T-helper 2 cell treated with Interferon-gamma antibody and Interleukin-4, amounts not matched to agents 5 μg/mL and 100 μg/mL, for 36 hours (primary cell): Measurements from ENCODE around the gene PLEK.

Experiments
- DNase-seq: peaks from one replicate; pipeline ENCODE4 v3.0.0; 2021; ENCODE audit warnings: low spot score
- H3K27ac Mint-ChIP-seq: one replicate; pipeline ENCODE4 v1.8.0; 2021; ENCODE audit warnings: mild to moderate bottlenecking, mixed read lengths
- H3K27me3 Mint-ChIP-seq: one replicate; pipeline ENCODE4 v1.8.0; 2021; ENCODE audit warnings: low read depth, mixed read lengths
- H3K36me3 Mint-ChIP-seq: one replicate; pipeline ENCODE4 v1.8.0; 2021; ENCODE audit warnings: low read depth, mixed read lengths
- H3K4me1 Mint-ChIP-seq: one replicate; pipeline ENCODE4 v1.8.0; 2021; ENCODE audit warnings: low read depth, mixed read lengths
- H3K4me3 Mint-ChIP-seq: one replicate; pipeline ENCODE4 v1.8.0; 2022; ENCODE audit warnings: mild to moderate bottlenecking, moderate library complexity, mixed read lengths
- H3K9me3 Mint-ChIP-seq: one replicate; pipeline ENCODE4 v1.8.0; 2021; ENCODE audit warnings: mixed read lengths

Gene PLEK

GRCh38 chr2:68365087-68365486, at the start of gene PLEK:
Gene PLEK (plus strand): TSS chr2:68365282. CDS start chr2:68365352, 70 bp downstream.
- Mint-ChIP-seq H3K4me3 (no peak within 1 kb of the TSS), H3K9me3 (peaks cover 7% of the 10 kb centered on the region), H3K36me3 (peaks cover 2% of the 10 kb centered on the region), H3K27ac (no peak within 1 kb of the TSS), H3K4me1 (peaks cover 11% of the 10 kb centered on the region), H3K27me3 (peaks cover 23% of the 10 kb centered on the region)
- no peak for DNase-seq

GRCh38 chr2:68316111-68316510, 49.0 kb upstream of the PLEK start:
- H3K36me3 Mint-ChIP-seq = no peaks in the 10 kb centered on the region
- H3K4me3 Mint-ChIP-seq = no peak overlapping the region
- no peaks in the 10 kb centered on the region for H3K9me3 Mint-ChIP-seq
- H3K4me1 Mint-ChIP-seq = peaks cover 2% of the 10 kb centered on the region
- peaks cover 61% of the 10 kb centered on the region for H3K27me3 Mint-ChIP-seq
- no peak for DNase-seq
- no peak overlapping the region for H3K27ac Mint-ChIP-seq

- Mint-ChIP-seq H3K4me1 (peaks cover 2% of the 10 kb centered on the region), H3K27ac (no peak overlapping the region)
- no peak for DNase-seq
Measured at GRCh38 chr2:68317971-68318913, 46.8 kb upstream of the PLEK start.

GRCh38 chr2:68318914-68319397, 46.1 kb upstream of the PLEK start:
- peaks cover 71% of the 10 kb centered on the region for H3K27me3 Mint-ChIP-seq
- no peaks in the 10 kb centered on the region for H3K36me3 Mint-ChIP-seq
- H3K4me3 Mint-ChIP-seq = no peak overlapping the region
- no peaks in the 10 kb centered on the region for H3K9me3 Mint-ChIP-seq
- H3K4me1 Mint-ChIP-seq = peaks cover 2% of the 10 kb centered on the region
- DNase-seq = no peak
- no peak overlapping the region for H3K27ac Mint-ChIP-seq

More at GRCh38 chr2:68317971-68318913, 46.8 kb upstream of the PLEK start:
- Mint-ChIP-seq H3K27me3 (peaks cover 72% of the 10 kb centered on the region), H3K4me3 (no peak overlapping the region), H3K36me3 (no peaks in the 10 kb centered on the region), H3K9me3 (no peaks in the 10 kb centered on the region)

GRCh38 chr2:68319398-68320117, 45.5 kb upstream of the PLEK start, which contains the start of gene CNRIP1:
Gene CNRIP1 (minus strand): TSS chr2:68319949. CDS start chr2:68319400, 549 bp downstream.
- peaks cover 68% of the 10 kb centered on the region for H3K27me3 Mint-ChIP-seq

GRCh38 chr2:68320118-68320641, 44.9 kb upstream of the PLEK start:
- H3K36me3 Mint-ChIP-seq = no peaks in the 10 kb centered on the region
- no peaks in the 10 kb centered on the region for H3K9me3 Mint-ChIP-seq
- H3K4me1 Mint-ChIP-seq = peaks cover 2% of the 10 kb centered on the region
- no peak for DNase-seq
- peak overlapping the region; percentile 52 for H3K4me3 Mint-ChIP-seq
- H3K27ac Mint-ChIP-seq = no peak overlapping the region
- peaks cover 71% of the 10 kb centered on the region for H3K27me3 Mint-ChIP-seq

More at GRCh38 chr2:68319398-68320117, 45.5 kb upstream of the PLEK start, which contains the start of gene CNRIP1:
- H3K36me3 Mint-ChIP-seq = no peaks in the 10 kb centered on the region
- H3K27ac Mint-ChIP-seq = no peak within 1 kb of the TSS
- H3K4me3 Mint-ChIP-seq = peak within 1 kb of the TSS; percentile 52
- no peak for DNase-seq
- H3K9me3 Mint-ChIP-seq = no peaks in the 10 kb centered on the region
- peaks cover 2% of the 10 kb centered on the region for H3K4me1 Mint-ChIP-seq

GRCh38 chr2:68325056-68325455, 40.0 kb upstream of the PLEK start:
- DNase-seq = no peak
- no peak overlapping the region for H3K4me3 Mint-ChIP-seq
- peaks cover 43% of the 10 kb centered on the region for H3K27me3 Mint-ChIP-seq
- no peaks in the 10 kb centered on the region for H3K4me1 Mint-ChIP-seq
- H3K27ac Mint-ChIP-seq = no peak overlapping the region
- no peaks in the 10 kb centered on the region for H3K9me3 Mint-ChIP-seq
- no peaks in the 10 kb centered on the region for H3K36me3 Mint-ChIP-seq

- Mint-ChIP-seq H3K27ac (no peak overlapping the region), H3K9me3 (no peaks in the 10 kb centered on the region)
Measured at GRCh38 chr2:68328901-68329300, 36.2 kb upstream of the PLEK start.

GRCh38 chr2:68330691-68331090, 34.4 kb upstream of the PLEK start:
- Mint-ChIP-seq H3K4me1 (no peaks in the 10 kb centered on the region), H3K27me3 (peaks cover 15% of the 10 kb centered on the region), H3K9me3 (no peaks in the 10 kb centered on the region), H3K36me3 (no peaks in the 10 kb centered on the region), H3K27ac (no peak overlapping the region), H3K4me3 (no peak overlapping the region)
- DNase-seq = no peak

More at GRCh38 chr2:68328901-68329300, 36.2 kb upstream of the PLEK start:
- no peaks in the 10 kb centered on the region for H3K4me1 Mint-ChIP-seq
- H3K4me3 Mint-ChIP-seq = no peak overlapping the region
- DNase-seq = no peak
- no peaks in the 10 kb centered on the region for H3K36me3 Mint-ChIP-seq
- H3K27me3 Mint-ChIP-seq = peaks cover 17% of the 10 kb centered on the region

GRCh38 chr2:68333009-68333408, 32.1 kb upstream of the PLEK start:
- no peak overlapping the region for H3K4me3 Mint-ChIP-seq
- H3K4me1 Mint-ChIP-seq = no peaks in the 10 kb centered on the region
- DNase-seq = no peak
- peaks cover 23% of the 10 kb centered on the region for H3K27me3 Mint-ChIP-seq
- no peak overlapping the region for H3K27ac Mint-ChIP-seq
- no peaks in the 10 kb centered on the region for H3K36me3 Mint-ChIP-seq
- H3K9me3 Mint-ChIP-seq = no peaks in the 10 kb centered on the region

- Mint-ChIP-seq H3K36me3 (no peaks in the 10 kb centered on the region), H3K27ac (no peak overlapping the region), H3K4me1 (no peaks in the 10 kb centered on the region), H3K27me3 (peaks cover 23% of the 10 kb centered on the region), H3K4me3 (no peak overlapping the region), H3K9me3 (no peaks in the 10 kb centered on the region)
- no peak for DNase-seq
Measured at GRCh38 chr2:68333931-68334330, 31.2 kb upstream of the PLEK start.

GRCh38 chr2:68336192-68336591, 28.9 kb upstream of the PLEK start:
- H3K27me3 Mint-ChIP-seq = peaks cover 37% of the 10 kb centered on the region
- no peak overlapping the region for H3K4me3 Mint-ChIP-seq
- DNase-seq = no peak
- H3K4me1 Mint-ChIP-seq = no peaks in the 10 kb centered on the region
- H3K9me3 Mint-ChIP-seq = no peaks in the 10 kb centered on the region
- H3K36me3 Mint-ChIP-seq = no peaks in the 10 kb centered on the region
- H3K27ac Mint-ChIP-seq = no peak overlapping the region

GRCh38 chr2:68340226-68341061, 24.6 kb upstream of the PLEK start:
- peaks cover 50% of the 10 kb centered on the region for H3K27me3 Mint-ChIP-seq
- no peaks in the 10 kb centered on the region for H3K4me1 Mint-ChIP-seq
- H3K9me3 Mint-ChIP-seq = no peaks in the 10 kb centered on the region
- no peak overlapping the region for H3K4me3 Mint-ChIP-seq
- H3K36me3 Mint-ChIP-seq = no peaks in the 10 kb centered on the region
- DNase-seq = no peak
- H3K27ac Mint-ChIP-seq = no peak overlapping the region
